Progenitor cell of endocrine pancreas (in vitro differentiated cells): ENCODE data around the gene PILRB. TPM values are rescaled to one million over a fixed set of nuclear protein-coding genes. Genes with fewer than 3 reads are reported as not detected.

Source experiments
- DNase-seq: peaks from one replicate; pipeline ENCODE4 v3.0.0; 2021; ENCODE audit warnings: low spot score; ENCODE audit not compliant: unreplicated experiment
- H3K27ac Mint-ChIP-seq: 2 replicates; pipeline ENCODE4 v1.8.0; 2021; ENCODE audit warnings: mild to moderate bottlenecking, moderate library complexity, mixed read lengths
- H3K27me3 Mint-ChIP-seq: 2 replicates; pipeline ENCODE4 v1.8.0; 2021; ENCODE audit warnings: mixed read lengths
- H3K36me3 Mint-ChIP-seq: 2 replicates; pipeline ENCODE4 v1.8.0; 2022; ENCODE audit warnings: mixed read lengths; ENCODE audit not compliant: insufficient read depth
- H3K4me1 Mint-ChIP-seq: 2 replicates; pipeline ENCODE4 v1.8.0; 2021; ENCODE audit warnings: low read depth, mixed read lengths
- H3K4me3 Mint-ChIP-seq: 2 replicates; pipeline ENCODE4 v1.8.0; 2021; ENCODE audit warnings: low read depth, mild to moderate bottlenecking, moderate library complexity, mixed read lengths
- H3K9me3 Mint-ChIP-seq: 2 replicates; pipeline ENCODE4 v1.8.0; 2021; ENCODE audit warnings: low read depth, mixed read lengths
- total RNA-seq: library from RNA; stranded (reverse); gene quantifications from 2 replicates; pipeline ENCODE4 v1.2.1, GENCODE V29; 2021
- TF ChIP-seq, protein P1 (sequence below): fragments of 200-600 bp; sonication (generic); IDR thresholded peaks from one replicate; pipeline ENCODE4 v1.5.0; 2021; ENCODE audit warnings: antibody characterized with exemption, mild to moderate bottlenecking; ENCODE audit not compliant: unreplicated experiment

The PILRB gene
- total RNA-seq, 1 donor from 2014 or later, result 67.9 TPM

DNA sequence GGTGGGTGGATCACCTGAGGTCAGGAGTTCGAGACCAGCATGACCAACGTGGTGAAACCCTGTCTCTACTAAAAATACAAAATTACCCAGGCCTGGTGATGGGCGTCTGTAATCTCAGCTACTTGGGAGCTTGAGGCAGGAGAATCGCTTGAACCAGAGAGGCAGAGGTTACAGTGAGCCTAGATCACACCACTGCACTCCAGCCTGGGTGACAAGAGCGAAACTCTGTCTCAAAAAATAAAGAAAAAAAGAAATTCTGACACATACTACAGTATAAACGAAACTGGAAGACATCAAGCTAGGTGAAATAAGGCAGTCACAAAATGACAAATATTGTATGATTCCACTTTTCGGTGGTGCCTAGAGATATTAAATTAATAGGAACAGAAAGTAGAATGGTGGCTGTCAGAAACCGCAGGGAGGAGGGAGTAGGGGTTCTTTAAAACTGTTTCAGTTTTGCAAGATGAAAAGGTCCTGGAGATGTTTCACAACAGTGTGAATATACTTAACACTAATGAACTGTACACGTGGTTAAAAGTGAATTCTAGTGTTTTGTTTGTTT lies 38.6 kb downstream of the PILRB start:
- DNase-seq, result no peak
- TF ChIP-seq, protein P1, sequence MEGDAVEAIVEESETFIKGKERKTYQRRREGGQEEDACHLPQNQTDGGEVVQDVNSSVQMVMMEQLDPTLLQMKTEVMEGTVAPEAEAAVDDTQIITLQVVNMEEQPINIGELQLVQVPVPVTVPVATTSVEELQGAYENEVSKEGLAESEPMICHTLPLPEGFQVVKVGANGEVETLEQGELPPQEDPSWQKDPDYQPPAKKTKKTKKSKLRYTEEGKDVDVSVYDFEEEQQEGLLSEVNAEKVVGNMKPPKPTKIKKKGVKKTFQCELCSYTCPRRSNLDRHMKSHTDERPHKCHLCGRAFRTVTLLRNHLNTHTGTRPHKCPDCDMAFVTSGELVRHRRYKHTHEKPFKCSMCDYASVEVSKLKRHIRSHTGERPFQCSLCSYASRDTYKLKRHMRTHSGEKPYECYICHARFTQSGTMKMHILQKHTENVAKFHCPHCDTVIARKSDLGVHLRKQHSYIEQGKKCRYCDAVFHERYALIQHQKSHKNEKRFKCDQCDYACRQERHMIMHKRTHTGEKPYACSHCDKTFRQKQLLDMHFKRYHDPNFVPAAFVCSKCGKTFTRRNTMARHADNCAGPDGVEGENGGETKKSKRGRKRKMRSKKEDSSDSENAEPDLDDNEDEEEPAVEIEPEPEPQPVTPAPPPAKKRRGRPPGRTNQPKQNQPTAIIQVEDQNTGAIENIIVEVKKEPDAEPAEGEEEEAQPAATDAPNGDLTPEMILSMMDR, result no peak
- Mint-ChIP-seq H3K27ac (no peak overlapping the region), H3K27me3 (peaks cover 43% of the 10 kb centered on the region), H3K4me1 (peaks cover 2% of the 10 kb centered on the region), H3K36me3 (no peaks in the 10 kb centered on the region), H3K4me3 (no peak overlapping the region), H3K9me3 (no peaks in the 10 kb centered on the region)

GRCh38 chr7:100397315-100398081 lies 39.6 kb downstream of the PILRB start:
- Mint-ChIP-seq H3K27ac (no peak overlapping the region), H3K27me3 (peaks cover 49% of the 10 kb centered on the region), H3K4me3 (no peak overlapping the region), H3K4me1 (peaks cover 2% of the 10 kb centered on the region), H3K36me3 (no peaks in the 10 kb centered on the region), H3K9me3 (no peaks in the 10 kb centered on the region)
- TF ChIP-seq, protein P1, result peak; percentile 16
- no peak for DNase-seq

DNA sequence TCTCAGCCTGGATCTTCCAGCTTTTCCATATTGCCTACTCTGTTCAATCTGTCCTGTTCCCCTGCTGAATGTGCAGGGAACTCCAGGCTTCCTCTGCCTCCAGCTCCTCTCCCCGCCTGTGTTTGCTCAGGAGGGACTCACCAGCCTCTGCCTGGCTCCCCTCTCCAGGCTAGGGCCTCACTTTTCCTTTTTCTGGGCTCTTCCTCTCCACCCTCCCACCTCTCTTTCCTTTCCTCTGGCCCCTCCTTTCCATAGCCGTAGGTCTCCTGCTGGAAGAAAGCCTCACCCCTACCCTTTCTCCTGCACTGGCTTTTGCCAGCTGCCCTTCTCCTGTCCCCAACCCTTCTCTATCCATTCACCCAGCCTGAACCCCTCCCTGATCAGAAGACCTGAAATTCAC lies 40.3 kb downstream of the PILRB start:
- Mint-ChIP-seq H3K27ac (no peak overlapping the region), H3K27me3 (peaks cover 46% of the 10 kb centered on the region), H3K4me1 (peaks cover 2% of the 10 kb centered on the region), H3K9me3 (no peaks in the 10 kb centered on the region), H3K4me3 (no peak overlapping the region), H3K36me3 (no peaks in the 10 kb centered on the region)
- TF ChIP-seq, protein P1, result no peak
- DNase-seq, result no peak

DNA sequence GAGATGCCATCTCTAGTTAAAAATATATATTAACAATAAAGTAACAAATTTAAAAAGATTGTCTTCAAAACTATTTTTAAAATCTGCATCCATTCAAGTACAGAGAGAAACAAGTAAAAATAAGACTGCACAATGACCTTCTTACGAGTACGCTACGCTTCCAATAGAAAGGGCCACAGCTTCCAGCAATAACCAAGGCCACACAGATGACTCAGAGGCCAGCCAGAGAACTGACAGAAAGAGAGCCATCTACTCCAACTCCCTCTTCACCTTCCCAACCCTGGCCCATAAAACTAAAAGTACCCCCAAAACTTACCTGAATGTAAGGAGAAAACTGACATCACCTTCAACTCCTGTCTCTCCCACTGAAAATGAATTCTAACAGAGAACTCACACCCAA lies 42.1 kb downstream of the PILRB start:
- Mint-ChIP-seq H3K4me3 (no peak overlapping the region), H3K27ac (no peak overlapping the region), H3K4me1 (peaks cover 2% of the 10 kb centered on the region), H3K36me3 (no peaks in the 10 kb centered on the region), H3K9me3 (no peaks in the 10 kb centered on the region), H3K27me3 (peaks cover 46% of the 10 kb centered on the region)
- TF ChIP-seq, protein P1, result no peak
- DNase-seq, result no peak

GRCh38 chr7:100400656-100401055 lies 42.7 kb downstream of the PILRB start:
- no peaks in the 10 kb centered on the region for H3K36me3 Mint-ChIP-seq
- DNase-seq, result no peak
- H3K27me3 Mint-ChIP-seq, result peaks cover 42% of the 10 kb centered on the region
- H3K27ac Mint-ChIP-seq, result no peak overlapping the region
- peaks cover 2% of the 10 kb centered on the region for H3K4me1 Mint-ChIP-seq
- TF ChIP-seq, protein P1, result peak; percentile 47
- H3K4me3 Mint-ChIP-seq, result no peak overlapping the region
- H3K9me3 Mint-ChIP-seq, result no peaks in the 10 kb centered on the region
